Kidney tubule cell (primary cell): ENCODE data around the gene PSMB9.
"Not testable (repeated sequence)": the region's sequence is repeated elsewhere in the genome, so short reads cannot be mapped to it uniquely, and the experiment has no call there.

Experiments used
- DNase-seq: peaks from one replicate; pipeline ENCODE4 v3.0.0-alpha.2; 2018; ENCODE audit warnings: low spot score

Gene PSMB9

GRCh38 chr6:32853541-32854375, at the start of gene PSMB9, which contains the start of gene TAP1:
Gene PSMB9 (plus strand): TSS chr6:32854192. CDS start chr6:32854230, 38 bp downstream.
Gene TAP1 (minus strand): TSS chr6:32853704. CDS start chr6:32853636, 68 bp downstream.
- DNase-seq = peak; percentile 95

GRCh38 chr6:32805404-32805803, 48.6 kb upstream of the PSMB9 start:
- DNase-seq = not testable (repeated sequence)

- DNase-seq = no peak
These were observed 46.9 kb upstream of the PSMB9 start for GRCh38 chr6:32807020-32807580.

GRCh38 chr6:32809171-32809570, 44.8 kb upstream of the PSMB9 start:
- no peak for DNase-seq

- DNase-seq = no peak
These were observed 39.8 kb upstream of the PSMB9 start for GRCh38 chr6:32814145-32814544.

- DNase-seq = peak; percentile 21
These were observed 38.9 kb upstream of the PSMB9 start for GRCh38 chr6:32815115-32815514.

GRCh38 chr6:32815996-32816395, 38.0 kb upstream of the PSMB9 start:
- no peak for DNase-seq

- DNase-seq = peak; percentile 40
These were observed 37.2 kb upstream of the PSMB9 start, which contains the start of gene HLA-DOB for GRCh38 chr6:32816746-32817204. Gene HLA-DOB (minus strand): TSS chr6:32817002. CDS start chr6:32816951, 51 bp downstream.

GRCh38 chr6:32818867-32819266, 35.1 kb upstream of the PSMB9 start:
- no peak for DNase-seq

GRCh38 chr6:32819729-32820128, 34.3 kb upstream of the PSMB9 start:
- peak; percentile 97 for DNase-seq

- peak; percentile 44 for DNase-seq
These were observed 28.0 kb upstream of the PSMB9 start for GRCh38 chr6:32825966-32826365.

GRCh38 chr6:32827025-32827424, 27.0 kb upstream of the PSMB9 start:
- no peak for DNase-seq

- DNase-seq = no peak
These were observed 24.5 kb upstream of the PSMB9 start for GRCh38 chr6:32829495-32829894.

- no peak for DNase-seq
These were observed 24.0 kb upstream of the PSMB9 start for GRCh38 chr6:32830017-32830416.

- no peak for DNase-seq
These were observed 23.1 kb upstream of the PSMB9 start for GRCh38 chr6:32830936-32831335.

- no peak for DNase-seq
These were observed 21.5 kb upstream of the PSMB9 start for GRCh38 chr6:32832535-32832934.

- no peak for DNase-seq
These were observed 20.3 kb upstream of the PSMB9 start for GRCh38 chr6:32833664-32834063.

GRCh38 chr6:32835167-32835893, 18.7 kb upstream of the PSMB9 start:
- no peak for DNase-seq

GRCh38 chr6:32836873-32837272, 17.1 kb upstream of the PSMB9 start:
- DNase-seq = no peak

- peak; percentile 87 for DNase-seq
These were observed 16.3 kb upstream of the PSMB9 start for GRCh38 chr6:32837651-32838113.

GRCh38 chr6:32838114-32838958, 15.7 kb upstream of the PSMB9 start, which contains the start of gene TAP2:
Gene TAP2 (minus strand): TSS chr6:32838739. CDS start chr6:32838233, 506 bp downstream.
- peak; percentile 93 for DNase-seq
